OCI-LY1 (cell line): ENCODE data around the gene CYSRT1.
A peak's percentile ranks its signal among the peaks of the same experiment; 100 is the strongest.
"Not testable (repeated sequence)": the region's sequence is repeated elsewhere in the genome, so short reads cannot be mapped to it uniquely, and the experiment has no call there.

Source experiments
- H2AFZ ChIP-seq: fragments of 200-600 bp; sonication (generic), shearing (Covaris generic); 2 replicates; pipeline ENCODE4 v1.6.0; 2014; ENCODE audit warnings: antibody characterized with exemption, mild to moderate bottlenecking, low read length
- H3F3A ChIP-seq: fragments of 200-600 bp; sonication (generic), shearing (Covaris generic); 2 replicates; pipeline ENCODE4 v1.6.0; 2014; ENCODE audit warnings: mild to moderate bottlenecking, antibody characterized with exemption, low read length, moderate library complexity; ENCODE audit not compliant: insufficient read depth
- H3K27ac ChIP-seq: fragments of 200-600 bp; sonication (generic); 2 replicates; pipeline ENCODE4 v1.5.1; 2014; ENCODE audit warnings: low read length, mixed run types, mild to moderate bottlenecking, low read depth; ENCODE audit not compliant: poor library complexity, severe bottlenecking
- H3K27me3 ChIP-seq: fragments of 200-600 bp; sonication (generic); 2 replicates; pipeline ENCODE4 v1.6.0; 2014; ENCODE audit warnings: antibody characterized with exemption, mild to moderate bottlenecking, low read length, moderate library complexity; ENCODE audit not compliant: insufficient read depth
- H3K36me3 ChIP-seq: fragments of 200-600 bp; sonication (generic); 2 replicates; pipeline ENCODE4 v1.6.1; 2014; ENCODE audit warnings: mild to moderate bottlenecking, antibody characterized with exemption, low read length, moderate library complexity, mixed read lengths; ENCODE audit not compliant: insufficient read depth
- H3K4me1 ChIP-seq: fragments of 200-600 bp; sonication (generic); 2 replicates; pipeline ENCODE4 v1.5.1; 2014; ENCODE audit warnings: mild to moderate bottlenecking, low read length, moderate library complexity; ENCODE audit not compliant: insufficient read depth, severe bottlenecking
- H3K4me2 ChIP-seq: fragments of 200-600 bp; sonication (generic), shearing (Covaris generic); 2 replicates; pipeline ENCODE4 v1.6.1; 2014; ENCODE audit warnings: low read length
- H3K4me3 ChIP-seq: fragments of 200-600 bp; sonication (generic); 2 replicates; pipeline ENCODE4 v1.5.1; 2014; ENCODE audit warnings: low read length, low read depth, mild to moderate bottlenecking, mixed read lengths; ENCODE audit not compliant: poor library complexity, severe bottlenecking
- H3K79me2 ChIP-seq: fragments of 200-600 bp; shearing (Covaris generic); 2 replicates; pipeline ENCODE4 v1.6.1; 2016; ENCODE audit warnings: mixed run types, low read length, mixed read lengths; ENCODE audit not compliant: insufficient read depth
- H3K9ac ChIP-seq: fragments of 200-600 bp; sonication (generic), shearing (Covaris generic); 2 replicates; pipeline ENCODE4 v1.6.1; 2014; ENCODE audit warnings: mild to moderate bottlenecking, low read length, mixed read lengths
- H3K9me2 ChIP-seq: fragments of 200-600 bp; sonication (generic), shearing (Covaris generic); 2 replicates; pipeline ENCODE4 v1.6.1; 2014; ENCODE audit warnings: low read depth, mild to moderate bottlenecking, low read length, mixed read lengths
- H3K9me3 ChIP-seq: fragments of 200-600 bp; shearing (Covaris generic); 2 replicates; pipeline ENCODE4 v1.6.1; 2014; ENCODE audit warnings: low read length, mixed read lengths
- H4K20me1 ChIP-seq: fragments of 200-600 bp; sonication (generic), shearing (Covaris generic); 2 replicates; pipeline ENCODE4 v1.6.0; 2016; ENCODE audit warnings: mild to moderate bottlenecking, low read length; ENCODE audit not compliant: insufficient read depth
- CTCF ChIP-seq: fragments of 200-600 bp; sonication (generic), shearing (Covaris generic); IDR thresholded peaks from 2 replicates; pipeline ENCODE4 v1.5.1; 2017; ENCODE audit warnings: mild to moderate bottlenecking, antibody characterized with exemption, low read length, moderate library complexity, mixed read lengths
- EZH2 ChIP-seq: fragments of 200-600 bp; sonication (generic), shearing (Covaris generic); IDR thresholded peaks from 2 replicates; pipeline ENCODE4 v1.8.0; 2017; ENCODE audit warnings: borderline replicate concordance, mixed run types, mild to moderate bottlenecking, antibody characterized with exemption, low read length, moderate library complexity, mixed read lengths

The CYSRT1 gene

GRCh38 chr9:137236936-137237421 lies 12.0 kb downstream of the CYSRT1 start:
- H3K9ac ChIP-seq = no peak overlapping the region
- peaks cover 21% of the 10 kb centered on the region for H3K4me1 ChIP-seq

DNA sequence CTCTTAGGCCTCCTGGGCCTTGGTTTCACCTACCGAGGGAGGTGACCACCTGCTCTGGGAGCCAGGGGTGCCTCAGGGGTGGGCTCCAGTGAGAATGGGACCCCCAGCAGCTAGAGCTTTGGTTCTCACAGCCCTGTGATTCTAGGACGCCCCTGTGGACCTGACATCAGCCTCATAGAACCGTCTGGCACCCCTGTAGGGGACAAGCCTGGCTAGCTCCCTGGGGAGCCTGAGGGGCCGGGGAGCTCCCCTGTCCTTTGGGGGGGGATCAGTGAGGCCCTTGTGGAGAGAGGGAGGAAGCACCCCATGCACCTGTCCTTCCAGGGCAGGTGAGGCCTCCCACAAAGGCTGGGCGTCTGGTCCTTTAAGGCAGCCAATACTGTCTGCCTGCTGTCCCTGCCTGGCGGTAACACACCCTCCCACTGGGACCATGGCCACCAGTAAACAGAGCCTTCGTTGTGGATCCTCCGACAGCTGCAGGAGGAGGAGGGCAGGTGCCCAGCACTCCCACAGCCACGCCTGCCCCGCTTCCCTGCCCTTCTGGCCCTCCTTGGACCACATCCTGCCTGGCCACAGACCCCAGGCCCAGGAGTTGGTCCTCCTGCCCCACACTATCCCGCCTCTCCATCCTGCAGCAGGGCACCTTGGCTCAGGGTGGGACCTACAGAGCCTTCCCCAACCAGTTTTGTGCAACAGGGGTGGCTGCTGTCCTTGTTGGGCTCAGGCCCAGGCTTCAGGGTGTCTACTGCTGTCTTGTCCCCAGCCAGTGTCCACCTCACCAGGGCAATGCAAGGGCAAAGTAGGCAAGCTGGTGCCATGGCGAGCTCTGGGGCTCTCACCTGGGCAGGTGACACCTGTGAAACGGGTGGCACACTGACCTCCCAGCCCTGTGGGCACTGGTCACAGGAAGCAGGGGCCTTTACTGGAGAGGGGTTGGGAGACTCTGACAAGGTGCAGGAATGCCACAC lies 13.1 kb downstream of the CYSRT1 start:
- Histone ChIP-seq H3F3A (no peaks in the 10 kb centered on the region), H3K27ac (no peak overlapping the region), H3K9me2 (no peaks in the 10 kb centered on the region), H3K79me2 (peaks cover 6% of the 10 kb centered on the region; the same call in 1 of the 2 replicates), H3K4me2 (no peak overlapping the region), H3K4me1 (peaks cover 32% of the 10 kb centered on the region), H3K9me3 (no peaks in the 10 kb centered on the region), H4K20me1 (no peaks in the 10 kb centered on the region), H3K27me3 (0 out of 2 replicates have a peak, but pooled peaks cover 2% of the 10 kb centered on the region), H3K9ac (no peak overlapping the region), H3K4me3 (no peak overlapping the region), H2AFZ (no peak overlapping the region), H3K36me3 (peaks cover 15% of the 10 kb centered on the region)
- TF ChIP-seq EZH2 (no peak), CTCF (no peak)

More at GRCh38 chr9:137236936-137237421, 12.0 kb downstream of the CYSRT1 start:
- Histone ChIP-seq H4K20me1 (no peaks in the 10 kb centered on the region), H2AFZ (no peak overlapping the region), H3K4me2 (peak overlapping the region; percentile 48), H3K9me2 (no peaks in the 10 kb centered on the region), H3K27me3 (0 out of 2 replicates have a peak, but pooled peaks cover 2% of the 10 kb centered on the region), H3K79me2 (peaks cover 3% of the 10 kb centered on the region; the same call in 1 of the 2 replicates), H3K27ac (no peak overlapping the region), H3K4me3 (no peak overlapping the region), H3K9me3 (no peaks in the 10 kb centered on the region), H3K36me3 (peaks cover 5% of the 10 kb centered on the region), H3F3A (no peaks in the 10 kb centered on the region)
- TF ChIP-seq CTCF = no peak
- TF ChIP-seq EZH2 = no peak

GRCh38 chr9:137239541-137240200 lies 14.7 kb downstream of the CYSRT1 start:
- H3K9me3 ChIP-seq, H2AFZ ChIP-seq, H4K20me1 ChIP-seq, H3F3A ChIP-seq, H3K9me2 ChIP-seq, H3K79me2 ChIP-seq, H3K27me3 ChIP-seq: not testable (repeated sequence)
- peak overlapping the region; percentile 86 for H3K9ac ChIP-seq
- peaks cover 28% of the 10 kb centered on the region for H3K36me3 ChIP-seq
- peaks cover 38% of the 10 kb centered on the region for H3K4me1 ChIP-seq
- H3K4me3 ChIP-seq = peak overlapping the region; percentile 73
- H3K27ac ChIP-seq = peak overlapping the region; percentile 67
- peak overlapping the region; percentile 66 for H3K4me2 ChIP-seq
